K562 (cell line): ENCODE measurements around the gene CCDC9. TPM values are rescaled to one million over a fixed set of nuclear protein-coding genes. Genes with fewer than 3 reads are reported as not detected.
"Not testable (repeated sequence)": the region's sequence is repeated elsewhere in the genome, so short reads cannot be mapped to it uniquely, and the experiment has no call there.

ENCODE experiments used
- ATAC-seq: fragments of 200-7000 bp; cut with Tn5 transposase; 3 replicates; pipeline ENCODE4 v1.9.1; 2020; ENCODE audit warnings: moderate library complexity
- BruUV-seq: library from RNA; stranded (reverse); fragments of 400-500 nt; replicated peaks from 2 replicates; lab custom pipeline; 2021; lab: Mats Ljungman, UMichigan
- CTCF ChIA-PET: fragments of 300-600 bp; formaldehyde crosslinking; extraction: SDS; loops from one replicate; lab custom pipeline; 2021; ENCODE audit warnings: low intra/inter-chr PET ratio; lab: Yijun Ruan, JAX
- POLR2A ChIA-PET: fragments of 300-600, 350-650 bp; sonication (Branson Sonifier 250); formaldehyde crosslinking; extraction: SDS; loops from one replicate; lab custom pipeline; 2021; ENCODE audit warnings: antibody characterized with exemption, inconsistent platforms; lab: Yijun Ruan, JAX
- DNase-seq, 4 experiments: peaks; one replicate each; pipeline versions ENCODE4 v3.0.0 to v3.0.0-alpha.2; 2011 to 2018; ENCODE audit warnings: low spot score in 3 of 4, mixed read lengths in 3 of 4; ENCODE audit errors: extremely low read depth in 1 of 4
- FAIRE-seq: peaks from 2 replicates; lab custom pipeline; 2011; peaks lifted over from hg19 to GRCh38; lab: Jason Lieb, UNC
- H2AFZ ChIP-seq: 2 replicates; pipeline ENCODE4 v1.6.0; 2011; ENCODE audit warnings: low read depth, low read length, control low read depth, inconsistent platforms
- H3K27ac ChIP-seq: fragments of 200-600 bp; 3 replicates; pipeline ENCODE4 v1.8.0; 2011; ENCODE audit warnings: low read depth, mild to moderate bottlenecking, control low read depth, inconsistent platforms, low read length, moderate library complexity, mixed read lengths; ENCODE audit errors: extremely low read depth
- H3K27me3 ChIP-seq, 2 experiments: fragments of 300-600 bp in 1 of 2; 2 replicates in 1 of 2; 3 replicates in 1 of 2; pipeline versions ENCODE4 v1.6.0 to v1.8.0; 2011; ENCODE audit warnings: inconsistent platforms in 2 of 2, low read length in 2 of 2, mild to moderate bottlenecking in 1 of 2, mixed read lengths in 1 of 2, moderate library complexity in 1 of 2; ENCODE audit not compliant: control insufficient read depth in 2 of 2, insufficient read depth in 2 of 2
- H3K36me3 ChIP-seq: fragments of 300-600 bp; 3 replicates; pipeline ENCODE4 v1.8.0; 2011; ENCODE audit warnings: mild to moderate bottlenecking, low read length, inconsistent platforms; ENCODE audit not compliant: control insufficient read depth, insufficient read depth
- H3K4me1 ChIP-seq, 2 experiments: fragments of 200-600 bp in 1 of 2; replicated peaks in 1 of 2; 2 replicates in 1 of 2; 3 replicates in 1 of 2; pipeline versions ENCODE4 v1.5.1 to v1.8.0; 2011; ENCODE audit warnings: inconsistent platforms in 2 of 2, low read length in 2 of 2, mild to moderate bottlenecking in 1 of 2, mixed read lengths in 1 of 2, moderate library complexity in 1 of 2; ENCODE audit not compliant: control insufficient read depth in 2 of 2, insufficient read depth in 2 of 2
- H3K4me2 ChIP-seq: 2 replicates; pipeline ENCODE4 v1.6.1; 2011; ENCODE audit warnings: low read length, control low read depth, inconsistent platforms, mixed read lengths; ENCODE audit not compliant: insufficient read depth
- H3K4me3 ChIP-seq: fragments of 200-600 bp; sonication (generic), shearing (Covaris generic); 2 replicates; pipeline ENCODE4 v1.5.1; 2016; ENCODE audit warnings: control low read depth, inconsistent platforms
- H3K79me2 ChIP-seq: fragments of 200-600 bp; 3 replicates; pipeline ENCODE4 v1.8.0; 2011; ENCODE audit warnings: low read length, inconsistent platforms; ENCODE audit not compliant: control insufficient read depth, insufficient read depth
- H3K9ac ChIP-seq, 2 experiments: 2 replicates each; pipeline versions ENCODE4 v1.6.0 to v1.6.1; 2011; ENCODE audit warnings: low read depth in 2 of 2, low read length in 2 of 2, control low read depth in 1 of 2, inconsistent platforms in 1 of 2, mild to moderate bottlenecking in 1 of 2, mixed read lengths in 1 of 2; ENCODE audit not compliant: insufficient read depth in 1 of 2
- H3K9me1 ChIP-seq: one replicate; pipeline ENCODE4 v1.6.0; 2011; ENCODE audit warnings: inconsistent platforms, mild to moderate bottlenecking, low read length, moderate library complexity; ENCODE audit not compliant: control insufficient read depth, insufficient read depth
- H3K9me3 ChIP-seq: replicated peaks from 2 replicates; pipeline ENCODE4 v1.5.1; 2011; ENCODE audit warnings: low read depth, low read length, inconsistent platforms; ENCODE audit not compliant: control insufficient read depth, insufficient read depth
- H4K20me1 ChIP-seq: replicated peaks from 2 replicates; pipeline ENCODE4 v1.6.1; 2011; ENCODE audit warnings: low read length, inconsistent platforms, mixed read lengths; ENCODE audit not compliant: control insufficient read depth, insufficient read depth
- CEBPB ChIP-seq: fragments of 450-650 bp; IDR thresholded peaks from 2 replicates; pipeline ENCODE4 v1.6.1; 2016; ENCODE audit warnings: missing genetic modification characterization, missing compliant biosample characterization
- MAFK ChIP-seq: IDR thresholded peaks from 2 replicates; pipeline ENCODE4 v1.6.1; 2011; ENCODE audit warnings: low read length, improper control_type of control experiment
- MTA1 ChIP-seq: fragments of 450-650 bp; IDR thresholded peaks from 2 replicates; pipeline ENCODE4 v1.6.1; 2017; ENCODE audit warnings: borderline replicate concordance
- PRMT5 ChIP-seq: sonication (generic); formaldehyde crosslinking; IDR thresholded peaks from 2 replicates; pipeline ENCODE4 v1.5.0; 2020; ENCODE audit warnings: missing genetic modification reagents
- SMARCE1 ChIP-seq: fragments of 450-650 bp; IDR thresholded peaks from 2 replicates; pipeline ENCODE4 v1.7.1; 2016; ENCODE audit warnings: mild to moderate bottlenecking
- SRSF7 ChIP-seq: fragments of 200-400 bp; formaldehyde crosslinking; optimal IDR thresholded peaks from 2 replicates; pipeline ENCODE3; 2017; ENCODE audit warnings: mild to moderate bottlenecking, low read depth, low read length
- TARDBP ChIP-seq: fragments of 450-650 bp; IDR thresholded peaks from 2 replicates; pipeline ENCODE4 v1.6.1; 2016
- TSC22D4 ChIP-seq: fragments of 450-650 bp; IDR thresholded peaks from 2 replicates; pipeline ENCODE4 v1.6.1; 2016; ENCODE audit warnings: missing genetic modification characterization, missing biosample characterization, control low read depth
- ZNF12 ChIP-seq: sonication (generic); formaldehyde crosslinking; IDR thresholded peaks from 2 replicates; pipeline ENCODE4 v1.4.0; 2020; ENCODE audit warnings: mild to moderate bottlenecking, missing genetic modification reagents
- ZNF143 ChIP-seq: sonication (generic); formaldehyde crosslinking; IDR thresholded peaks from 2 replicates; pipeline ENCODE4 v1.9.0; 2022; ENCODE audit warnings: mild to moderate bottlenecking, missing genetic modification reagents
- ZNF224 ChIP-seq: sonication (generic); formaldehyde crosslinking; IDR thresholded peaks from 2 replicates; pipeline ENCODE4 v1.8.0; 2022; ENCODE audit warnings: mild to moderate bottlenecking, missing genetic modification reagents
- ZNF699 ChIP-seq: fragments of 250-450 bp; sonication (Bioruptor Pico); IDR thresholded peaks from 2 replicates; pipeline ENCODE4 v1.8.0; 2021; ENCODE audit warnings: mild to moderate bottlenecking, moderate library complexity; ENCODE audit not compliant: insufficient replicate concordance
- WGBS: fragments of 100-300 bp; shearing (Covaris generic); methylation state at CpG from one replicate; pipeline ENCODE4 v1.1.6; 2016; ENCODE audit warnings: low coverage, mixed read lengths; ENCODE audit not compliant: insufficient coverage; ENCODE audit errors: missing lambda C conversion rate; 5-methylcytosine and 5-hydroxymethylcytosine counted together
- in situ Hi-C: fragments of 300-500 bp; cut with MboI; formaldehyde crosslinking; loops from 4 replicates; pipeline ENCODE4 v1.15.0; 2018; ENCODE audit warnings: inconsistent platforms, mixed read lengths
- intact Hi-C: fragments of 100-400 bp; cut with micrococcal nuclease; formaldehyde crosslinking; loops from 2 replicates; pipeline ENCODE4 v1.14.2; 2022
- polyA plus RNA-seq, 8 experiments: library from polyadenylated mRNA; depleted of rRNA in 4 of 8; stranded (reverse) in 5 of 8; unstranded in 3 of 8; fragments of >200 nt; fragmentation: Nextera tagmentation in 2 of 8; fragmentation: Illumina TruSeq in 1 of 8; extraction: Ambion mirVana in 2 of 8; extraction: Trizol in 1 of 8; gene quantifications; 2 replicates each; pipeline versions ENCODE4 v1.2.1 to v1.2.3, GENCODE V29; 2011 to 2014; ENCODE audit warnings: inconsistent platforms in 1 of 8, missing spikeins in 1 of 8
- total RNA-seq, 7 experiments: library from RNA; depleted of rRNA in 6 of 7; stranded (reverse); fragments of >200 nt in 6 of 7; fragmentation: Illumina TruSeq in 2 of 7; extraction: Trizol in 2 of 7; gene quantifications; 2 replicates each; pipeline versions ENCODE4 v1.2.1 to v1.2.3, GENCODE V29; 2011 to 2021; ENCODE audit warnings: low replicate concordance in 1 of 7
- TF ChIP-seq, protein P1 (sequence below), 2 experiments: IDR thresholded peaks; 2 replicates each; pipeline ENCODE4 v1.6.1; 2011; ENCODE audit warnings: borderline replicate concordance in 1 of 2, control low read depth in 1 of 2, low read depth in 1 of 2, low read length in 1 of 2, mild to moderate bottlenecking in 1 of 2, mixed read lengths in 1 of 2, moderate library complexity in 1 of 2; ENCODE audit not compliant: insufficient read depth in 1 of 2, insufficient read length in 1 of 2, poor library complexity in 1 of 2, severe bottlenecking in 1 of 2; ENCODE audit errors: extremely low read depth in 1 of 2
- TF ChIP-seq, protein P2 (sequence below), 2 experiments: fragments of 450-650 bp in 1 of 2; sonication (generic) in 1 of 2; formaldehyde crosslinking in 1 of 2; IDR thresholded peaks in 1 of 2; conservative IDR thresholded peaks in 1 of 2; 2 replicates each; pipeline versions ENCODE4 v1.6.1 to v1.8.1; 2016 to 2023; ENCODE audit warnings: mild to moderate bottlenecking in 2 of 2, moderate library complexity in 2 of 2, inconsistent platforms in 1 of 2, missing genetic modification reagents in 1 of 2

CCDC9 gene
- total and polyA plus RNA-seq, 9 of the 15 experiments (the other 6 are each of a cell fraction or from before 2014, with no cell fraction given), result 0.23 to 38.6 (median 8.4) TPM

DNA sequence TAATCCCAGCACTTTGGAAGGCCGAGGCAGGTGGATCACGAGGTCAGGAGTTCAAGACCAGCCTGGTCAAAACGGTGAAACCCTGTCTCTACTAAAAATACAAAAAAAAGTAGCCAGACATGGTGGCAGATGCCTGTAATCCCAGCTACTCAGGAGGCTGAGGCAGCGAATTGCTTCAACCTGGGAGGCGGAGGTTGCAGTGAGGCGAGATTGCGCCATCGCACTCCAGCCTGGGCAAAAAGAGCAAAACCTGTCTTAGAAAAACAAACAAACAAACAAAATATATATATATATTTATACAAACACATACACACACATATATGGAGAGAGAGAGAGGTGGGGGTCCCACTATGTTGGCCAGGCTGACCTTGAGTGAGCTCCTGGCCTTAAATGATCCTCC is 3.3 kb upstream of the CCDC9 start:
- H3K4me3 ChIP-seq, H4K20me1 ChIP-seq, BruUV-seq, FAIRE-seq, DNase-seq, H3K27ac ChIP-seq, H3K4me2 ChIP-seq, in situ Hi-C loops, CTCF ChIA-PET, H3K27me3 ChIP-seq, ATAC-seq, H2AFZ ChIP-seq, H3K36me3 ChIP-seq, H3K9me1 ChIP-seq, intact Hi-C loops, H3K9me3 ChIP-seq: not testable (repeated sequence)
- TF ChIP-seq CEBPB (tag), result peak; percentile 75
- Histone ChIP-seq H3K4me1 (peaks cover 5 to 25% of the 10 kb centered on the region in 2 experiments; a peak in 4 of 5 replicates), H3K79me2 (peaks cover 14% of the 10 kb centered on the region), H3K9ac (peak overlapping the region in 1 of 2 experiments; percentile 24; a peak in 1 of 4 replicates)
- WGBS, result 81% methylated on average over 8 of the region's 8 CpGs
- POLR2A ChIA-PET, result interaction anchor here (0.6 to 1.2 kb wide), 5 partner anchors 9 to 205 kb away, joined by 4 to 8 read pairs (median 5); partner anchors contain the start of gene INAFM1

DNA sequence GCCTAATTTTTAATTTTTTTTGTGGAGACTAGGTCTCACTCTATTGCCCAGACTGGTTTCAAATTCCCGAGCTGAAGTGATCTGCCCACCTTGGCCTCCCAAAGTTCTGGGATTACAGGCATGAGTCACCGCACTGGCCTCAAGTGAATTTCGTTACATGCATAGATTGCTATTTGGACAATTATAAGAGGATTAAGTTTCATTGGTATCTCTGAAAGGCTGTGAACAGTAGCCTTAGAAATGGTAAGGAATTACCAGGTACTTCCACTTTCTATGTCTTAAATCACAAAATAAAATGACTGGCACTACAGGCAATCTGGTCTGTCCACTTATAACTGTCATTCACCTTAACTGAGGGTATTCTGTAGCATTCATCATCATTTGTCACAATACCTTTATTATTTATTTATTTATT is 2.9 kb upstream of the CCDC9 start:
- peaks cover 19% of the 10 kb centered on the region for H3K79me2 ChIP-seq
- no peak for ATAC-seq
- DNase-seq, result no peak
- no TSS peak for BruUV-seq
- no peaks in the 10 kb centered on the region for H3K27me3 ChIP-seq
- WGBS, result 43% methylated on average over 3 of the region's 3 CpGs
- H3K9me1 ChIP-seq, result no peaks in the 10 kb centered on the region
- no peaks in the 10 kb centered on the region for H3K9me3 ChIP-seq
- H4K20me1 ChIP-seq, result peaks cover 7% of the 10 kb centered on the region; the same call in 1 of the 2 replicates
- peak overlapping the region; percentile 24; the same call in 1 of the 3 replicates for H3K27ac ChIP-seq
- in situ Hi-C loops (no loop called here), intact Hi-C loops (no loop called here)
- no peak overlapping the region for H3K4me2 ChIP-seq
- no peak for FAIRE-seq
- no peak overlapping the region for H2AFZ ChIP-seq
- ChIA-PET POLR2A (interaction anchor here (0.6 to 1.2 kb wide), 5 partner anchors 10 to 206 kb away, joined by 4 to 8 read pairs (median 5); partner anchors contain the start of gene INAFM1), CTCF (no interaction called here)
- no peak overlapping the region; a peak in 1 of 4 replicates for H3K9ac ChIP-seq
- H3K4me3 ChIP-seq, result no peak overlapping the region
- peaks cover 4% of the 10 kb centered on the region; the same call in 1 of the 3 replicates for H3K36me3 ChIP-seq
- peaks cover 8 to 28% of the 10 kb centered on the region in 2 experiments; a peak in 4 of 5 replicates for H3K4me1 ChIP-seq
- TF ChIP-seq, protein P1, sequence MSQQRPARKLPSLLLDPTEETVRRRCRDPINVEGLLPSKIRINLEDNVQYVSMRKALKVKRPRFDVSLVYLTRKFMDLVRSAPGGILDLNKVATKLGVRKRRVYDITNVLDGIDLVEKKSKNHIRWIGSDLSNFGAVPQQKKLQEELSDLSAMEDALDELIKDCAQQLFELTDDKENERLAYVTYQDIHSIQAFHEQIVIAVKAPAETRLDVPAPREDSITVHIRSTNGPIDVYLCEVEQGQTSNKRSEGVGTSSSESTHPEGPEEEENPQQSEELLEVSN (IDR thresholded peaks at IDR 0.05; ENCODE audit: borderline replicate concordance in 1 of 2, extremely low read depth in 1 of 2, insufficient read depth in 1 of 2, insufficient read length in 1 of 2, low read depth in 1 of 2, low read length in 1 of 2, poor library complexity in 1 of 2, severe bottlenecking in 1 of 2), result no peak
- TF ChIP-seq SMARCE1, result no peak
- no peak for TF ChIP-seq MAFK
- no peak for TF ChIP-seq ZNF224
- TF ChIP-seq ZNF699 (CRISPR knock-in tag), result no peak
- TF ChIP-seq TSC22D4 (tag), result no peak
- no peak for TF ChIP-seq ZNF143 (CRISPR knock-in tag)
- no peak for TF ChIP-seq SRSF7
- no peak for TF ChIP-seq TARDBP
- TF ChIP-seq, protein P2, sequence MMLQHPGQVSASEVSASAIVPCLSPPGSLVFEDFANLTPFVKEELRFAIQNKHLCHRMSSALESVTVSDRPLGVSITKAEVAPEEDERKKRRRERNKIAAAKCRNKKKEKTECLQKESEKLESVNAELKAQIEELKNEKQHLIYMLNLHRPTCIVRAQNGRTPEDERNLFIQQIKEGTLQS (IDR thresholded peaks at IDR 0.05), result peak; percentile 35; the same call in 1 of the 2 replicates
- TF ChIP-seq, protein P2 (CRISPR knock-in tag; conservative IDR thresholded peaks at IDR 0.05), result no peak
- TF ChIP-seq MTA1, result no peak
- no peak for TF ChIP-seq ZNF12
- no peak for TF ChIP-seq PRMT5 (CRISPR knock-in tag)
